OCI-LY3 (cell line): ENCODE data around the gene HMSD.

Experiments
- CTCF ChIP-seq: fragments of 200-600, 300-600 bp; sonication (generic); IDR thresholded peaks from 2 replicates; pipeline ENCODE4 v1.5.1; 2014; ENCODE audit warnings: antibody characterized with exemption, low read length, low read depth
- EZH2phosphoT487 ChIP-seq: fragments of 200-600 bp; shearing (Covaris generic); IDR thresholded peaks from 2 replicates; pipeline ENCODE4 v1.6.1; 2018; ENCODE audit warnings: antibody characterized with exemption, mixed run types, low read depth

- TF ChIP-seq CTCF: no peak
- TF ChIP-seq EZH2phosphoT487: no peak
Observed at GRCh38 chr18:63999871-64000270, 50.8 kb downstream of the HMSD start.
